ENCODE measurements around the gene ITSN2. TPM values are rescaled to one million over a fixed set of nuclear protein-coding genes. Genes with fewer than 3 reads are reported as not detected.

ITSN2 gene
- total RNA-seq, 3 donors from 2014 or later: 52.5 to 57.6 (median 52.9) TPM

GRCh38 chr2:24220554-24221291 lies 139.6 kb downstream of the ITSN2 start:
- H3K4me3 Mint-ChIP-seq: no peak overlapping the region
- DNase-seq (no peak), ATAC-seq (no peak)
- H3K27me3 Mint-ChIP-seq (ENCODE audit: low read depth): no peaks in the 10 kb centered on the region
- H3K4me1 Mint-ChIP-seq (ENCODE audit: low read depth): peaks cover 4% of the 10 kb centered on the region
- peaks cover 35% of the 10 kb centered on the region for H3K36me3 Mint-ChIP-seq (ENCODE audit: insufficient read depth)
- no peaks in the 10 kb centered on the region for H3K9me3 Mint-ChIP-seq

- peak; percentile 60 to 78 for ATAC-seq
- DNase-seq: no peak
- Mint-ChIP-seq H3K36me3 (ENCODE audit: insufficient read depth) (peaks cover 46% of the 10 kb centered on the region), H3K27me3 (ENCODE audit: low read depth) (no peaks in the 10 kb centered on the region), H3K4me3 (no peak overlapping the region), H3K9me3 (no peaks in the 10 kb centered on the region), H3K4me1 (ENCODE audit: low read depth) (peaks cover 10% of the 10 kb centered on the region)
Measured at GRCh38 chr2:24214880-24215279, 145.5 kb downstream of the ITSN2 start.

- peaks cover 61% of the 10 kb centered on the region for H3K36me3 Mint-ChIP-seq (ENCODE audit: insufficient read depth)
- H3K4me1 Mint-ChIP-seq (ENCODE audit: low read depth): peaks cover 10% of the 10 kb centered on the region
- DNase-seq (no peak), ATAC-seq (no peak)
- H3K27me3 Mint-ChIP-seq (ENCODE audit: low read depth): no peaks in the 10 kb centered on the region
- H3K4me3 Mint-ChIP-seq: no peak overlapping the region
- no peaks in the 10 kb centered on the region for H3K9me3 Mint-ChIP-seq
Measured at GRCh38 chr2:24211408-24211807, 148.9 kb downstream of the ITSN2 start.

GRCh38 chr2:24210723-24211122 lies 149.6 kb downstream of the ITSN2 start:
- H3K4me3 Mint-ChIP-seq: no peak overlapping the region
- ATAC-seq (no peak), DNase-seq (no peak)
- H3K4me1 Mint-ChIP-seq (ENCODE audit: low read depth): peaks cover 6% of the 10 kb centered on the region
- H3K9me3 Mint-ChIP-seq: no peaks in the 10 kb centered on the region
- peaks cover 61% of the 10 kb centered on the region for H3K36me3 Mint-ChIP-seq (ENCODE audit: insufficient read depth)
- no peaks in the 10 kb centered on the region for H3K27me3 Mint-ChIP-seq (ENCODE audit: low read depth)

- H3K4me1 Mint-ChIP-seq (ENCODE audit: low read depth): peaks cover 2% of the 10 kb centered on the region
- H3K9me3 Mint-ChIP-seq: no peaks in the 10 kb centered on the region
- H3K36me3 Mint-ChIP-seq (ENCODE audit: insufficient read depth): peaks cover 65% of the 10 kb centered on the region
- no peaks in the 10 kb centered on the region for H3K27me3 Mint-ChIP-seq (ENCODE audit: low read depth)
- ATAC-seq (no peak), DNase-seq (no peak)
- no peak overlapping the region for H3K4me3 Mint-ChIP-seq
Measured at GRCh38 chr2:24210106-24210455, 150.3 kb downstream of the ITSN2 start.

- Mint-ChIP-seq H3K4me1 (ENCODE audit: low read depth) (no peaks in the 10 kb centered on the region), H3K4me3 (no peak overlapping the region), H3K36me3 (ENCODE audit: insufficient read depth) (peaks cover 71% of the 10 kb centered on the region), H3K9me3 (no peaks in the 10 kb centered on the region), H3K27me3 (ENCODE audit: low read depth) (no peaks in the 10 kb centered on the region)
- no peak for DNase-seq
- no peak for ATAC-seq
Measured at GRCh38 chr2:24209389-24210105, 150.8 kb downstream of the ITSN2 start.

- Mint-ChIP-seq H3K4me3 (no peak overlapping the region), H3K27me3 (ENCODE audit: low read depth) (no peaks in the 10 kb centered on the region), H3K4me1 (ENCODE audit: low read depth) (no peaks in the 10 kb centered on the region), H3K9me3 (no peaks in the 10 kb centered on the region), H3K36me3 (ENCODE audit: insufficient read depth) (peaks cover 77% of the 10 kb centered on the region)
- no peak for DNase-seq
- ATAC-seq: no peak
Measured at GRCh38 chr2:24208490-24208889, 151.8 kb downstream of the ITSN2 start.

- Mint-ChIP-seq H3K36me3 (ENCODE audit: insufficient read depth) (peaks cover 75% of the 10 kb centered on the region), H3K27me3 (ENCODE audit: low read depth) (no peaks in the 10 kb centered on the region), H3K4me1 (ENCODE audit: low read depth) (no peaks in the 10 kb centered on the region), H3K9me3 (no peaks in the 10 kb centered on the region), H3K4me3 (no peak overlapping the region)
- no peak for ATAC-seq
- no peak for DNase-seq
Measured at GRCh38 chr2:24207359-24207758, 153.0 kb downstream of the ITSN2 start.

- DNase-seq: no peak
- no peak for ATAC-seq
- H3K27me3 Mint-ChIP-seq (ENCODE audit: low read depth): no peaks in the 10 kb centered on the region
- H3K9me3 Mint-ChIP-seq: no peaks in the 10 kb centered on the region
- no peaks in the 10 kb centered on the region for H3K4me1 Mint-ChIP-seq (ENCODE audit: low read depth)
- H3K4me3 Mint-ChIP-seq: no peak overlapping the region
- peaks cover 72% of the 10 kb centered on the region for H3K36me3 Mint-ChIP-seq (ENCODE audit: insufficient read depth)
Measured at GRCh38 chr2:24206714-24207113, 153.6 kb downstream of the ITSN2 start.

- H3K4me1 Mint-ChIP-seq (ENCODE audit: low read depth): no peaks in the 10 kb centered on the region
- ATAC-seq (no peak), DNase-seq (no peak)
- H3K4me3 Mint-ChIP-seq: no peak overlapping the region
- H3K9me3 Mint-ChIP-seq: no peaks in the 10 kb centered on the region
- peaks cover 68% of the 10 kb centered on the region for H3K36me3 Mint-ChIP-seq (ENCODE audit: insufficient read depth)
- no peaks in the 10 kb centered on the region for H3K27me3 Mint-ChIP-seq (ENCODE audit: low read depth)
Measured at GRCh38 chr2:24206242-24206641, 154.1 kb downstream of the ITSN2 start.

- no peaks in the 10 kb centered on the region for H3K4me1 Mint-ChIP-seq (ENCODE audit: low read depth)
- ATAC-seq: no peak
- no peak overlapping the region for H3K4me3 Mint-ChIP-seq
Measured at GRCh38 chr2:24205131-24205530, 155.2 kb downstream of the ITSN2 start.

GRCh38 chr2:24204505-24204904 lies 155.8 kb downstream of the ITSN2 start:
- H3K4me3 Mint-ChIP-seq: no peak overlapping the region
- no peak for DNase-seq
- H3K36me3 Mint-ChIP-seq (ENCODE audit: insufficient read depth): peaks cover 59% of the 10 kb centered on the region
- H3K9me3 Mint-ChIP-seq: no peaks in the 10 kb centered on the region
- ATAC-seq: no peak
- H3K27me3 Mint-ChIP-seq (ENCODE audit: low read depth): no peaks in the 10 kb centered on the region
- H3K4me1 Mint-ChIP-seq (ENCODE audit: low read depth): no peaks in the 10 kb centered on the region

More at GRCh38 chr2:24205131-24205530, 155.2 kb downstream of the ITSN2 start:
- Mint-ChIP-seq H3K27me3 (ENCODE audit: low read depth) (no peaks in the 10 kb centered on the region), H3K36me3 (ENCODE audit: insufficient read depth) (peaks cover 62% of the 10 kb centered on the region), H3K9me3 (no peaks in the 10 kb centered on the region)
- no peak for DNase-seq

- no peak for DNase-seq
- H3K36me3 Mint-ChIP-seq (ENCODE audit: insufficient read depth): peaks cover 55% of the 10 kb centered on the region
- no peak for ATAC-seq
- no peaks in the 10 kb centered on the region for H3K27me3 Mint-ChIP-seq (ENCODE audit: low read depth)
- H3K4me1 Mint-ChIP-seq (ENCODE audit: low read depth): no peaks in the 10 kb centered on the region
- H3K9me3 Mint-ChIP-seq: no peaks in the 10 kb centered on the region
- H3K4me3 Mint-ChIP-seq: no peak overlapping the region
Measured at GRCh38 chr2:24203787-24204150, 156.6 kb downstream of the ITSN2 start.

- Mint-ChIP-seq H3K9me3 (no peaks in the 10 kb centered on the region), H3K36me3 (ENCODE audit: insufficient read depth) (peaks cover 50% of the 10 kb centered on the region), H3K4me1 (ENCODE audit: low read depth) (no peaks in the 10 kb centered on the region), H3K4me3 (no peak overlapping the region), H3K27me3 (ENCODE audit: low read depth) (no peaks in the 10 kb centered on the region)
- ATAC-seq (no peak), DNase-seq (no peak)
Measured at GRCh38 chr2:24203029-24203786, 157.1 kb downstream of the ITSN2 start.
